NCI-H748 treated with DMSO at 0.1 percent for 48 hours (cell line): ENCODE measurements around the gene QARS1.

ENCODE experiments used
- DNase-seq: peaks from one replicate; lab custom pipeline; 2025; lab: John Stamatoyannopoulos, UW

Gene QARS1

DNA sequence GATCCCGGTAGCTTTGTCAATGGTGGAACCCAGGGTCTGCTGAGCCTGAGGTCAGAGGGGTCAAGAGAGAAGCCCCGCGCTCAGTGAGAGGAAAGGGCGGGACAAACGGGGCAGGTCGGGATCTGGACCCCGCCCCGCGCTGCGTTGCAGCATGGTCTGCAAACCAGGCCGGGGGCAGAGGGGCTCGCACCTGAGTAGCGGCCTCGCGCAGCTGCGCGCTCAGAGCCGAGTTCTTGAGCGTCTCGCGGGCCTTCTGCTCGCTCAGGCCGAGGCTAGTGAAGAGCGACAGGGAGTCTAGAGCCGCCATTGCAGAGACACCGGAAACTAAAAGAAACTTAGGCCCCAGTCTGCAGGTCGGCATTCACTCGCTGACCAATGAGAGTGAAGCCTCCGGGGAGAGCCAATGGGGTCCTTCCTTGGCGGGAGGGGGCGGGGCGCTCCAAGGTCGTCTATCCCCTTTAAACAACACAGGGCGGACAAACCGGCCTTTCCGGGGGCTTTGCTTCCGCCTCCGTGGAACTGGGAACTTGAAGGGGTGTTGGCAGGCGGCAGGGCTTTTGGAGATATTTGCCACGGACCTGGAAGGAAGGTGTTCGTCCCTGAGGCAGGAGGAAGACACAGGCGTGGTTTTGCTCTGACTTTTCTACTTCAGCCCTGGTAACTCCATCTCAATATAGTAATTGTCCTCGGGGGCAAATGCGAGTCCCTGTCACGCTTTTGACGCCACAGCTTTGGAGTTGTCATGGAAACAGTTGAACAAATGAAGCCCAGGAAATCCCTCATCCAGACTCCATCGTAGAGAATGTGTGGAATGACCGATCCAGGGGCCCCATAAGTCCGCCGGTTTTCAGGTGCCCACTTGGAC, at the start of gene QARS1:
QARS1 (minus strand) TSS at position 331 of the 865 bp plus-strand sequence; CDS start at position 307, 24 bp downstream.
- peak; percentile 53 for DNase-seq

DNA sequence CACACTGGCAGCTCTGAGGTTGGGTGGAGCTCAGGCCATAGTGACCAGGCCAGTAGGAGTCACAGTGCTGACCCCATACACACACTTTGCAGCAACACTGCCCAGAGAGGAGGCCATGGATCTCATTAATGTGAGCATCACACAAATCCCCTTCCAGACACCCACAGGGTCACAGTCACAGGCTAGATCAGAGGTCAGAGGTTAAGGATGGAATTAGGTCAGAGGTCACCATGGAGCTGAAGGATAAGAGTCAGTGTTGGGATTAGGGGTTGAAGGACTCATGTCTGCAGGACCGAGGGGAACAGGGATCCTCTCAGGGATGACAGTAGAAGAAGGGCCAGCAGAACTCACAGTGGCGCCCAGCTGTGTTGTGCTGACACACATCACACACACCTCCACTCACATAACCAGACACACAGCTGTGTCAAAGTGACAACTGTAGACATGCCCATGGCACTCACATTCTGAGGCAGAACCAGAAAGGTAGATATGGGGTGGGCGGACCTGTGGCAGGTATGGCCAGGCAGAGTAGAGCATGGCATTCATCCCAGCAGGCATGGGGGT, 48.9 kb upstream of the QARS1 start:
- no peak for DNase-seq

DNA sequence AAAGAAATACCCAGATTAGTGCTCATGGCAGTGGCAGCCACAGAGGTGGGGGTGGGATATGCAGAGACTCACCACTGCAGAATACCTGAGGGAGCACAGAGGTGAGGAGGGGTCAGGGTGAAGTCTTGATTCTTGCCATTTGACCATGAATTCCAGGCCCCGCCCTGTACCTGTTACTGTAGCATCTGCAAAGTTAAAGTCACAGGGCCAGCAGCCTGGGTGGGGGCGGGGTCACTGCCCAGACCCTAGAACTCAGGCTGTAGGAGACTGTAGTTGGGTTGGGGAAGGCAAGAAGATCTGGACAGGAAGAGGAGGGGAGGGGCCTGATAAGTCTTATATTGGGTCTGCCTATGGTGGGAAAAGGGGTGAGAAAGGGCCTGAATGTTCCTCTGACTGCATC, 47.1 kb upstream of the QARS1 start:
- DNase-seq, result no peak

DNA sequence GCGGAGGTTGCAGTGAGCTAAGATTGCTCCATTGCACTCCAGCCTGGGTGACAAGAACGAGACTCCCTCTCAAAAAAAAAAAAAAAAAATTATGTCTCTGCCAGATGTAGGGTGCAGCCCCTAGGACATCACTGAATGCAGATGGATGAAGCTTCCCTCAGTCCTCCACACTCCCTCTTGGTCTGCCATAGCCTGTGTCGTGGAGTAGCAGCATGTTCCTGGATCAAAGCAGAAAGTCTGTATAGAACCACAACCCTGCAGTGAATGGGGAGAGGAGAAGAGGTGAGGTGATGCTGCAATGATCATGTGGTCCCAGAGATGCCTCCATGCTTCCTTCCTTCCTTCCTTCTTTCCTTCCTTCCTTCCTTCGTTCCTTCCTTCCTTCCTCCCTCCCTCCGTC, 43.6 kb upstream of the QARS1 start:
- no peak for DNase-seq

DNA sequence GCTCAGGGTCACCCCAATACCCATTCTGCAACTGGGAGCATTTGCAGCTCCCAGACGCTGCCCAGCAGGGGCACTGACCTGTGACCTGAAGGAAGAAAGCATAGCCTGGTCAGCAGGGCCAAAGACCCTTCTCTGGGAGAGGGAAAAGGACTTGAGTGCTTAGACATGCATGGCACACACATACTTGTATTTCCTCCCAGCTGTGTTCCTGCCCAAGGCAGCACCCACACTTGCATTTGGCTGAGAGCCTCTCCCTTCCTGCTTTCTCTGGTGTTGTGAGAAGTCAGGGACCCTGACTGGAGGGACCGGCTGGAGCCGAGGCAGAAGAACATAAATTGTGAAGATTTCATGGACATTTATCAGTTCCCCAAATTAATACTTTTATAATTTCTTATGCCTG, 35.5 kb upstream of the QARS1 start:
- DNase-seq, result no peak

DNA sequence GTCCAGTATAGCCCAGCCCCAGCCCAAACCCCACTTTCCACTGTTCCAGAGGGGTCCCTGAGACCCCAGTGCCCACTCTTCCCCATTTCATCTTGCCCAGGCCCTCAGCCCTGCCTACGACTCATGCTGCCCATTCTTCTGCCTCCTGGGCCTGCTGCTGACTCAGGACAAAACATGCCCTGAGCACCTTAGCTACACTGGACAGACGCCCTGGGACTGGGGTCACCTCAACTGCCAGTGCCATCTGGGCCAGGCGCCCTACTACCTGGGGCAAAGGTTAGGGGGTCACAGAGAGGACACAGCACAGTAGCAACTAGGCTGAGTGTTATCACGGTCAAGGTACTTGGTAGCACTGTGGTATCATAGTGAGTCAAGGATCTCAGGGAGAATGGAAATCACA, 30.9 kb upstream of the QARS1 start:
- DNase-seq, result no peak

DNA sequence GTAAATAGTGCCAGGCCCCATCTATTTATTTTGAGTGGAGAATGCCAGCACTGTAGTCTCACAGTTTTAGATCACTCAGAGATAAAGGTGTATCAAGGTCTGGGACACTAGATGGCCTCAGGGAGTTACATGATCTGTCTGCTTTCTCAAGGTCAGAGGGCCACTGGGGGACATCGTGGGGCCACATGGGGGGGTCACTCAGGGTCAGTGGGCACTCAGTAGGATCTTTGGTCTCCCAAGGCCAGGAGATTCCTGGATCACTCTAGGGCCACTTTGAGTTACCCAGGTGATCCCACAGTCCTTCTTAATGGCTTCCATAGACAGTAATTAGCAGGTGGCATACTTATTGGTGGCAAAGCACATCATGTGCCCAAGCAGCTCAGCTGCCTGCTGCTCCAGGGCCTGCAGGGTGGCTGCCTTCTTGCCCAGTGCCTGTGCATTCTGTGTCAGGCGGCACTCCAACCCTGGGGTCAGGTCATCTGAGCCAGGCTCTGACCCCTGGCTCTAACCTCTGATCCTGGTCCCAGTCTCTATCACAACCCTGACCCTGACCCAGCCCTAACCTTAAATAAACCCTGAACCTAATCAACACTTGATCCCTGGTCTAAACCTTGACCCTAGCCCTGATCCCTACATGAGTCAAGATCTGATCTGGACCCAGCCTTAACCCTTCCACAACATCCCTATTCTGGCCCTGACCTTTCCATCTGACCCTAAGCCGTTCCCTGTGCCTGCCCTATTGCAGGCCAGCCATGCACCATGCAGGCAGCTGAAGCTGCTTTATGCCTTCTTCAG, 30.1 kb upstream of the QARS1 start:
- no peak for DNase-seq

DNA sequence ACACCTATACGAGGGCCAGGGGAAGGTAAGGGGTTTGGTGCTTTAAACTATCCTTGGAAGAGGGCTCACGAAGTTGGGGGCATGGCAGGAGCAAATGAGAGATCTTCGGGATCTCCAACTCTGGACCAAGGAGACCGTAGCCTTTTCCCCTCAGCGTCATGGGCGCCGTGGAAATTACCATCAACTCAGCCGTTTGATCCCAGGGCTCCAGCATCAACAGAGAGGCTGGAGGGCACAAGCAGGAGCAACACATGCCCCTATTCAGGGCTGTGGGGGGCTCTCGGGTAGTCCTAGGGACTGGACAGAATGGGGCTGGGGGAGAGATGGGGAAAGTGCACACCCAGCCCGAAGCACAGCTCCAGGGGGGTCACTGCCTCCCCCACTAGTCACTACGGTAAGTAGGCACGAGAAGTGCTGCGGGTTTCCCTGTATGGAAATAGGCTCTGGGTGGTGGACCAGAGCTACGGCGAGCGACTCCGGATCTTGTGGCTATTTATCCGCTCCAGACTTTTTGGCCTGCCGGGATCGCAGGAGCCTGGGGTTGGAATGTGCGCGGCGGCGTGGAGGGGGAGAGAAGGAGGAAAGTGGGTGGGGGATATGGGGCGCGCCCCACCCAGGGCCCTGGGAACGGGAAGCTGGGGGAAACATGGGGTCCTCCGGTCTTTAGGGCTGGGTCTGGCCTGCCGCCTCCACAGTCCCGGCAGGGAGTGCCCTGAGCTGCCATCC, 28.8 kb upstream of the QARS1 start:
- DNase-seq, result no peak

DNA sequence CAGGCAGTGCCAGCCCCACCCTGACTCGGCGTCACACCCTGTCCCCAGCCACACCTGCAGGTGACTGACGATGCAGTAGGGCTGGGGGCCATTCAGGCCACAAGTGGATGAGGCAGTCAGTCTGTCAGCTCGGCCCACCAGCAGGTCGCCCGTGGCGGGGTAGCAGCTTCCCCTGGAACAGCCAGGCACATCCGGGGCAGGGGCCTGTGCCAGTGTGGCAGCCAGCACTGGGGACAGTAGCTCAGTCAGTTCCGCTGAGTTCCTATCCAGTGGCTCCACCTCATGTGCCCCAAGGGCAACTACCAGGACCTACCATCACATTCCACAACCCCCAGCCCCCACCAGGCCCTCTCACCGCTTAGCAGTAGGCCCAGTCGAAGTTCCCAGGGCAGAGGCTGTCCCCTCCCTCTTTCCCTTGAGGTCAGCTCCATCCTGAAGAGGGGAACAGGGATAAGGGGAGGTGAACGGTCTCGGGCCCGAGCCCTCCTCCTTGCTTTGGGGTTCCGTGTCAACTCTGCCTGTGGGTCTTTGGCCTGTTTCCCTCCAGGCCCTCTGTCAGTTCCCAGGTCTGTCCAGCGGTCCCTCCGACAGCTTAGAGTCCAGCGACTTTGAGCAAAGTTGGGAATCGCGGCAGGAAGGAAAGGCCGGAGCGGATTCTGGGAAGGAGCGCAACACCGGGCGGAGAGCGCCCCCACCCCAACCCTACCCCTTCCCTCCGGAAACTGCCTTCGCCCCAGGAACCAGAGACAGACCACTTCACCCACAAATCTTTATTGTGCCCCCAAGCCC, 28.1 kb upstream of the QARS1 start, which contains the start of gene LAMB2:
LAMB2 (minus strand) TSS at position 614 of the 789 bp plus-strand sequence; CDS start at position 431, 183 bp downstream.
- no peak for DNase-seq

DNA sequence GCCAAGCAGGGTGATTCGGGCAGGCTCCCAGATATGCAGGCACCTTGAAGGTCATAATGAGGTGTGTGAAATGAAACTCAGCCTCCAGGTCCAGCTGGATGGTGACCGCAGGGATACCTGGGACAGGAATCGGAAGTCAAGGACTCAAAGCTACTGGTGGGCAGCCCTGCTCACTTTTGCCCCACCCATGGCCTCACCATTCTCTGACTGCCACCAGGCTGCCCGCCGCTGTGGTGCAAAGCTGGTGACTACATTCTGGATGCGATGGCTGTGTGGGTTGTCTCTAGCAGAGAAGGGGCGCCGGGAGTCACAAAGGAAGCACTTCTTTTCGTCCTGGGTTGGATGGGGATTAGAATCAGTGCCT, 27.5 kb upstream of the QARS1 start:
- DNase-seq, result no peak

DNA sequence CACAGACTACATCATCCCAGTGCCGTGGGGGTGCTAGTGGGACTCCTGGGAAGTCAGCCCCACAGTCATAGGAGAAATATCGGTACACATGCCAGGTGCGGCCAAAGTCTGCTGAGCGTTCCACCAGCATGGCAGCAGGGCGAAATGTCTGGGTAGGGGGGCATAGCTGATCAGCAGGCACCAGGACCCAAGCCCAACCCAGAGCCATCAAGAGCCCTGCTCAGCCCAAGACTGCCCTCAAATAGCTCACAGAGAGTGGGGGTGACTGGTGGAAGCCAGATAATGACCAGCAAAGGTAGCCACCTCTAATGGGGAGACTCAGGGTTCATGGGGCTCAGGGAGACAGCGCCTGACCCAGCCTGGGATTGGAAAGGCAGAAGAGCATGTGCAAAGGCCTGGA, 27.0 kb upstream of the QARS1 start:
- no peak for DNase-seq

DNA sequence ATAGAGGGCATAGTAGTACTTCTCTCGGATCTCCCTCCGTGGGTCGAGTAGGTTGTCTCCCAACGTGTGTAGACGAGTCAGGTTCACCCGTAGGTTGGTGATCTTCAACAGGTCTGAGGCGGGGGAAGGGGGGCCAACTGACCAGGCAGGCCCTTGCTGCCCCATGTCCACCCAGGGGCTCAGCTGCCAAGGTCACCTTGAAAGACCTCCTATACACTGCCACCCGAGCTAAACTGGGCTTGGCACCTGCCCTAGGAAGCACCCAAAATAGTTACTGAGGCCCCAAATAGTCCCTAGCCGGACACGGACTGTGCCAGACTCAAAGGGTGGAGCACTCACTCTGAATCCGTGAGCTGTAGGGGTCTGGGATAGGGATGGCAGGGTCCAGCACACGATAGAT, 26.5 kb upstream of the QARS1 start:
- no peak for DNase-seq

DNA sequence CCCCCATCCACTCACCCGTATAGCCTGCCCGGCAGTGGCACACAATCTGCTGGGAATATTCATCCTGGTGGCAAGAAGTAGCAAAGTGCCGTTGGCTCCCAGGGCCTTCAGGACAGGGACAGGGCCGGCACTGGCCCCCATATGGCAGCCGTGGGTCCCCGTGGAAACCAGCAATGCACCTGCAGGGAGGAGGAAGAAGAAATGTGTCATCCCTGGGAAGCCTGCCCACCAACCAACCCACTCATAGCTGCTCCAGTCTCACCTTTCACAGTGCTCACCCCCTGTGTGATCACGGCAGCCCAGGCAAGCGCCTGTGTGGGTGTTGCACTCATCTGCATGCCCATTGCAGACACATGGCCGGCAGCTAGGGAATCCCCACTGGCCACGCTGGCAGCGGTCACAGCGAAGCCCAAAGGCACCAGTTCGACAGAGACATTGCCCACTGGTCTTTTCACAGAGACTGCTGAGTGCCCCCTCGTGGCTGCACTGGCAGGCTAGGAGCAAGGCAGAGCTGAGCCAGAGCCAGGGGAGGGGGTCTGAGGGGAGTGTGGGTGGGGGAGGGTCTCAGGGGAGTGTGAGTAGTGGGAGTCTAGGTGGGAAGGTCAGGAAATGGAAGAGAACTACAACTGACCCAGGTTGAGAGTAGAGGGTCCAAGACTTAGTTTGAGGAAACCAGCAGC, 20.6 kb upstream of the QARS1 start:
- DNase-seq, result no peak

DNA sequence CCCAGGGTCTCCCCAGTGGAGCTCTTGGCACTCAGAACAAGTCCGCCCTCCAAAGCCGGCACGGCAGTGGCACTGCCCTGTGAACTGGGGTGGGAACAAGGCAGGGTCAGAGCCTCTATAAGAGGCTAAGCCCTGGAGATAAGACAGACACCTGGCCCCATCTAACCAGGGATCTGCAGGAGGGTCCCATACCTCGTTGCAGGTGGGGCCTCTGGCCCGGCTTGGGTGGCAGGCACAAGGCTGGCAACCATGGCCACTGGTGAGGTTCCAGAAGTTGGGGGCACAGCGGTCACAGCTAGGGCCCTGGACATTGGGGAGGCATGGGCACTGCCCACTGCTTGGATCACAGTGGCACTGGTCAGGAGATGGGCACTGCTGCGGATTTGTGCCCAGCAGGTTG, 19.6 kb upstream of the QARS1 start:
- DNase-seq, result no peak

DNA sequence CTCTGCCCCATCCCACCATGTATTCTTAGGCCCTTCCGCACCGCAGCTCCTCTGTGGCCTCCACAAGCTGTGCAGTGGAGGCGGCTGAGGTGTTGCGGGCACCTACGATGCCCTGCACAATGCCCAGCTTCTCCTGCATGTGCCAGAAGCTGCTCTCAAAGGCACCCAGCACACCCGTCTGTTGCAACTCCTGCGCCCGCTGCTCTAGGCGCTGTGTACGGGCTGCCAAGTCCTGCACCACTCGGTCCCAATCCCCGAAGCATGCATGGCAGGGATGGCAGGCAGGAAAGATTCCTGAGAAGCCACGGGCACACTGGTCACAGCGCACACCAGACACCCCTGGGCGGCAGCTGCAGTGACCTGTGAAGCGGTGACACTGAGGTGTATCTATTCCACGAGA, 19.1 kb upstream of the QARS1 start:
- no peak for DNase-seq

DNA sequence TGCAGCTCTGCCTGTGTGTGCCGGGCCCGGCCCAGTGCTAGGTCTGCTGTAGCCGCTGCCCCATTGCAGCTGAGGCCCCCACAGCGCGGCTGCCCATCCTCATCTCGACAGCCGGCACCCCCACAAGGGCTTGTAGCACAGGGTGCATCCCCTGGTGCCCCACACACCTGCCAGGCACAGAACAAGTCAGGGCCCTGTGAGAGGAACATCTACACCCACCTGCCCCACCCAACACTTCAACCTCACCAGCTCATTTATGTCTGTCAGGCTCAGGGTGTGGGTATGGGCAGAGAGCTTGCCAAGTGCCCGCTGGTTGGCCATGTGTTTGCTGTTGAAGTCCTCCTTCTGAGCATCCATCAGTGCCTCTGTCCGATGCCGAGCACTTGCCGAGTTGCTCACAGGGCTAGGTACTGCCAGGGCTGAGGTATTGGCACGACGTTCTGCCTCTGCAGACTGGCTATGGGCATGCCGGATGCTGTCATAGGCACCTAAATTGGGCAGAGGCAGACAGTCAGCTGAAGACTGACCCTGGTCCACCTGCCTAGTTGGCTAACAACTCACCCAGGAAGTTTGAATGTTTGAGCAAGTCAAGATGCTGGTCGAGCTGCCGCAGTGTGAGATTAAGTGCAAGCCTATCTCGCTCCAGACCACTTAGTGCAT, 18.5 kb upstream of the QARS1 start:
- no peak for DNase-seq

DNA sequence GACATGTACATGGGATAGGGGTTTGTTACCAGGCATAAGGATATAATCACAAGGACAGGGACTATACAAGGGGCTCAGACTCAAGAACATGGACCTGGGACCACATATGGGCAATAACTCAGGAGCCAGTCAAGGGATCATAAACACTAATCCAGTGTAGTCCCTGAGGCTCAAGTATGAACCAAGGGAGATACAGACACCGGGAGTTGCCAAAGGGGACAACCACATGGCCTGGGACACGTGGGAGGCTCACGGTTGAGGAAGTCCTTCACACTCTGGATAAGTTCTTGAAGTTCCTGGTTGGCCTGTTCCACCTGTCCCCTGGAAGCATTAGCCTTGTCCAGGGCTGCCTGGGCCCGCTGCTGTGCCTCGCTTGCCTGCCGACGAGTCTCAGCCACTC, 17.9 kb upstream of the QARS1 start:
- DNase-seq, result no peak

DNA sequence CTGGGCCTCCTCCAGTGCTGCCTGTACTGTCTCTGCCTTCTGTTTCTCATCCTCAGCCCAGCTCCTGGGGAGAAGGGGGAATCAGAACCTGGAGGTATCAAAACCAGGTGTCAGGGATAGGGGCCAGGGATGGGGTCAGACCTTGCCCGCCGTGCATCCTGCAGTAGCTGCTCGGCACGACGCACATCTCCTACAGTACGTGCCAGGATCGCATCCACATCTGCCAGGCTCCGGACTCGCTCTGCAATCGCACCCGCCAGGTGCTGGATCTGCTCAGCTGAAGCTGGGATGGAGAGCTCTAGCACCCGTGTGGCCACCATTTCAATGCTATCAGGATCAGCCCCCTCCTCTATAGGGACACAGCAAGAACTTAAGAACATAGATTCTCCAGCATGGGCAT, 17.5 kb upstream of the QARS1 start:
- no peak for DNase-seq

DNA sequence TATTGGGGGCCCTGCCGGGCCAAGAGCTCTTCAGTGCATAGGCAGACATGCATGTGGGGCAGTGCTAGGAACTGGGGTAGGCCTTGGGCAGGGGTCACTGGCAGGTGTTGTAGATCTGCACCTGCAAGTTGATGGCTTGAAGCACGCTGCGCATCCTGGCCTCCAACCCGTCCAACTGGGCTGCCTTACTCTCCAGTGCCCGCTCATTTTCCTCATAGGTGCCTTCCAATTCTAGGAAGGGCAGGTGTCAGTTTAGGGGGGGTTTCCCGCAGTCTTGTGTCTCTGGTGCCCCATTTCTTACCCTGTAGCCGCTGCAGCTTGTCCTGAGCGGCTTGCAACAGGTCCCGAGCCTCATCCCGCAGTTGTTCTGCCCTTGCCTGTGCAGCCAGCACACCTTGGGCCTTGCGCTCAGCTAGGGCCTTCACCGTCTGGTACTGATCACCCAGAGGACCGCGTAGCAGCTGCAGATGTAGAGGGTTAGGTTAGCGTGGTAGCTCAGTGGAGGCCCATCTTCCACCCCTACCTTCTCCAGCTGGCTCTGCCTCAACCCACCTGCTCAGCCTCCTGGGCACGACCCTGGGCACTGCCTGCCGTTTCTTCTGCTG, 16.7 kb upstream of the QARS1 start:
- DNase-seq, result no peak
